Right lobe of liver (tissue), 6 donors: ENCODE measurements around the gene ASIC2. TPM values are rescaled to one million over a fixed set of nuclear protein-coding genes. Genes with fewer than 3 reads are reported as not detected.

Experiments used
- ATAC-seq, 4 donors: fragments of 200-7000 bp; cut with Tn5 transposase; one replicate each; pipeline ENCODE4 v1.9.1; 2020; ENCODE audit warnings: mild to moderate bottlenecking in 4 of 4, moderate library complexity in 4 of 4
- DNase-seq, 3 donors: peaks; one replicate each; pipeline ENCODE4 v3.0.0-alpha.2; 2020
- H3K27ac ChIP-seq, 3 donors: fragments of 200-600 bp; one replicate each; pipeline ENCODE4 v1.8.0; 2022
- H3K27me3 ChIP-seq, 2 donors: fragments of 200-600 bp; one replicate each; pipeline ENCODE4 v1.8.0; 2022
- H3K36me3 ChIP-seq, 4 donors: fragments of 200-600 bp; sonication (generic) in 1 of 4; one replicate each; pipeline versions ENCODE4 v1.5.1 to v1.8.0; 2017 to 2022; ENCODE audit warnings: control low read depth in 1 of 4
- H3K4me1 ChIP-seq, 4 donors: fragments of 200-600 bp; sonication (generic) in 1 of 4; one replicate each; pipeline versions ENCODE4 v1.5.1 to v1.8.0; 2017 to 2022; ENCODE audit warnings: control low read depth in 1 of 4
- H3K4me3 ChIP-seq, 3 donors: fragments of 200-600 bp; one replicate each; pipeline ENCODE4 v1.8.0; 2022
- H3K9me3 ChIP-seq, 4 donors: fragments of 200-600 bp; sonication (generic) in 1 of 4; one replicate each; pipeline versions ENCODE4 v1.5.1 to v1.8.0; 2017 to 2022; ENCODE audit warnings: control low read depth in 1 of 4
- CTCF ChIP-seq, 4 donors: fragments of 200-600 bp in 3 of 4; fragments of 450-650 bp in 1 of 4; IDR thresholded peaks; one replicate each; pipeline versions ENCODE4 v1.5.1 to v1.8.0; 2016 to 2022; ENCODE audit warnings: antibody characterized with exemption in 4 of 4, mild to moderate bottlenecking in 2 of 4
- POLR2A ChIP-seq: fragments of 450-650 bp; IDR thresholded peaks from one replicate; pipeline ENCODE4 v1.6.1; 2017; ENCODE audit warnings: antibody characterized with exemption, mild to moderate bottlenecking
- WGBS: methylation state at CpG from one replicate; pipeline ENCODE4 v1.1.6; 2018; ENCODE audit warnings: low coverage, low lambda C conversion rate; ENCODE audit not compliant: insufficient coverage; ENCODE audit errors: missing lambda C conversion rate; 5-methylcytosine and 5-hydroxymethylcytosine counted together
- intact Hi-C, 2 donors: fragments of 100-400 bp; cut with DNase I; formaldehyde crosslinking; loops; one replicate each; pipeline versions ENCODE4 v1.11.2 to v1.14.1; 2022
- total RNA-seq, 6 experiments: library from RNA; depleted of rRNA in 2 of 6; stranded (reverse); fragments of >200 nt in 2 of 6; fragmentation: NEBNext Ultra II Directional in 3 of 6; extraction: Animal tissue kit (Norgen Biotek cat#: 25700) in 3 of 6; gene quantifications; one replicate each; pipeline versions ENCODE4 v1.1.0 to v1.2.4, GENCODE V29; 2016 to 2023
- donor health status: DM: no; HTN: yes; CAD: no.
- donor health status: DM: no; HTN: no; CAD: no.
- donor health status: DM: no; HTN: no; CAD: no.
- donor health status: DM: no; HTN: yes; CAD: no.
- donor health status: DM: no; HTN: yes; CAD: no.

Gene ASIC2
- total RNA-seq, 6 experiments from 2014 or later = 0.11 to 0.31 (median 0.12) TPM; not detected in 3

- H3K9me3 ChIP-seq = no peaks in the 10 kb centered on the region
- H3K36me3 ChIP-seq = no peaks in the 10 kb centered on the region
- no peak overlapping the region for H3K27ac ChIP-seq
- H3K27me3 ChIP-seq = no peaks in the 10 kb centered on the region
- TF ChIP-seq CTCF (IDR thresholded peaks at IDR 0.05) = no peak
- no peak for TF ChIP-seq POLR2A
- H3K4me1 ChIP-seq = no peaks in the 10 kb centered on the region
- no peak for ATAC-seq
- intact Hi-C loops = no loop called here
- no peak for DNase-seq
- H3K4me3 ChIP-seq = no peak overlapping the region
- 35% methylated on average over 3 of the region's 3 CpGs for WGBS
These were observed 213.9 kb downstream of the ASIC2 start for GRCh38 chr17:33079201-33079600.

- no peaks in the 10 kb centered on the region for H3K9me3 ChIP-seq
- H3K4me3 ChIP-seq = no peak overlapping the region
- no peaks in the 10 kb centered on the region for H3K36me3 ChIP-seq
- no peak overlapping the region for H3K27ac ChIP-seq
- 10% methylated on average over 1 of the region's 1 CpG for WGBS
- no peaks in the 10 kb centered on the region for H3K27me3 ChIP-seq
- intact Hi-C loops = no loop called here
- TF ChIP-seq POLR2A = no peak
- no peak for TF ChIP-seq CTCF (IDR thresholded peaks at IDR 0.05)
- DNase-seq (no peak), ATAC-seq (no peak)
- no peaks in the 10 kb centered on the region for H3K4me1 ChIP-seq
These were observed 216.1 kb downstream of the ASIC2 start for GRCh38 chr17:33076979-33077378.

GRCh38 chr17:33073416-33073815 lies 219.7 kb downstream of the ASIC2 start:
- DNase-seq (no peak), ATAC-seq (no peak)
- H3K9me3 ChIP-seq = no peaks in the 10 kb centered on the region
- no peaks in the 10 kb centered on the region for H3K4me1 ChIP-seq
- intact Hi-C loops = no loop called here
- no peaks in the 10 kb centered on the region for H3K36me3 ChIP-seq
- no peak for TF ChIP-seq CTCF (IDR thresholded peaks at IDR 0.05)
- TF ChIP-seq POLR2A = no peak
- no peaks in the 10 kb centered on the region for H3K27me3 ChIP-seq
- H3K27ac ChIP-seq = no peak overlapping the region
- no peak overlapping the region for H3K4me3 ChIP-seq
- WGBS = 43% methylated on average over 7 of the region's 7 CpGs

GRCh38 chr17:33072421-33073161 lies 220.5 kb downstream of the ASIC2 start:
- intact Hi-C loops = no loop called here
- H3K27ac ChIP-seq = no peak overlapping the region
- WGBS = 55% methylated on average over 8 of the region's 12 CpGs
- no peak for ATAC-seq
- H3K4me3 ChIP-seq = no peak overlapping the region
- no peaks in the 10 kb centered on the region for H3K4me1 ChIP-seq
- H3K9me3 ChIP-seq = no peaks in the 10 kb centered on the region
- no peaks in the 10 kb centered on the region for H3K36me3 ChIP-seq
- no peaks in the 10 kb centered on the region for H3K27me3 ChIP-seq
- TF ChIP-seq POLR2A (no peak), CTCF (IDR thresholded peaks at IDR 0.05) (no peak)
- DNase-seq = no peak

- no peak for DNase-seq
- ATAC-seq = no peak
- intact Hi-C loops = no loop called here
These were observed 221.4 kb downstream of the ASIC2 start for GRCh38 chr17:33071656-33072055.

More at GRCh38 chr17:33071656-33072055, 221.4 kb downstream of the ASIC2 start:
- no peaks in the 10 kb centered on the region for H3K36me3 ChIP-seq
- no peak for TF ChIP-seq CTCF (IDR thresholded peaks at IDR 0.05)
- TF ChIP-seq POLR2A = no peak
- no peaks in the 10 kb centered on the region for H3K4me1 ChIP-seq
- no peak overlapping the region for H3K4me3 ChIP-seq
- H3K27ac ChIP-seq = no peak overlapping the region
- H3K27me3 ChIP-seq = no peaks in the 10 kb centered on the region
- H3K9me3 ChIP-seq = no peaks in the 10 kb centered on the region
